IMR-90 (cell line): ENCODE measurements around the gene TTLL8. TPM values are rescaled to one million over a fixed set of nuclear protein-coding genes. Genes with fewer than 3 reads are reported as not detected.

Source experiments
- ATAC-seq: fragments of 200-7000 bp; cut with Tn5 transposase; 2 replicates; pipeline ENCODE4 v1.9.1; 2020; ENCODE audit warnings: low read depth, mild to moderate bottlenecking, moderate library complexity
- BruUV-seq: library from RNA; stranded (reverse); fragments of 400-500 nt; replicated peaks from 2 replicates; lab custom pipeline; 2021; lab: Mats Ljungman, UMichigan
- CTCF ChIA-PET: fragments of 300-600 bp; formaldehyde crosslinking; extraction: SDS; loops from one replicate; lab custom pipeline; 2021; ENCODE audit warnings: antibody characterized with exemption; lab: Yijun Ruan, JAX
- POLR2A ChIA-PET: fragments of 300-600 bp; sonication (Branson Sonifier 250); formaldehyde crosslinking; loops from one replicate; lab custom pipeline; 2022; ENCODE audit warnings: antibody characterized with exemption; ENCODE audit not compliant: unreplicated experiment; lab: Charles Lee
- DNase-seq: peaks from one replicate; pipeline ENCODE4 v3.0.0; 2013
- H2AFZ ChIP-seq: replicated peaks from 2 replicates; pipeline ENCODE3; 2013; ENCODE audit warnings: low read length, mild to moderate bottlenecking; ENCODE audit not compliant: poor library complexity
- H2AK5ac ChIP-seq: 2 replicates; pipeline ENCODE4 v1.6.1; 2013; ENCODE audit warnings: low read depth, low read length, inconsistent platforms
- H2AK9ac ChIP-seq: replicated peaks from 2 replicates; pipeline ENCODE3; 2013; ENCODE audit warnings: mild to moderate bottlenecking, low read depth, low read length, moderate library complexity; ENCODE audit not compliant: poor library complexity
- H2BK120ac ChIP-seq: 2 replicates; pipeline ENCODE4 v1.6.1; 2013; ENCODE audit warnings: low read depth, low read length, inconsistent platforms
- H2BK15ac ChIP-seq: 3 replicates; pipeline ENCODE4 v1.6.1; 2013; ENCODE audit warnings: low read depth, low read length, inconsistent platforms
- H2BK20ac ChIP-seq: 2 replicates; pipeline ENCODE4 v1.6.1; 2013; ENCODE audit warnings: low read depth, mild to moderate bottlenecking, inconsistent platforms, low read length, moderate library complexity
- H2BK5ac ChIP-seq: 2 replicates; pipeline ENCODE4 v1.6.1; 2013; ENCODE audit warnings: mild to moderate bottlenecking, low read depth, low read length, inconsistent platforms; ENCODE audit not compliant: poor library complexity, severe bottlenecking
- H3K14ac ChIP-seq: replicated peaks from 2 replicates; pipeline ENCODE4 v1.6.1; 2013; ENCODE audit warnings: low read depth, low read length, inconsistent platforms
- H3K18ac ChIP-seq: 2 replicates; pipeline ENCODE4 v1.6.1; 2013; ENCODE audit warnings: low read depth, low read length, control low read depth
- H3K23ac ChIP-seq: 2 replicates; pipeline ENCODE4 v1.6.1; 2013; ENCODE audit warnings: low read depth, low read length, inconsistent platforms
- H3K27ac ChIP-seq: 2 replicates; pipeline ENCODE4 v1.5.1; 2013; ENCODE audit warnings: mild to moderate bottlenecking, control low read depth, low read length; ENCODE audit not compliant: insufficient read depth
- H3K27me3 ChIP-seq: 2 replicates; pipeline ENCODE4 v1.6.1; 2013; ENCODE audit warnings: low read length; ENCODE audit not compliant: control insufficient read depth, insufficient read depth
- H3K36me3 ChIP-seq: 2 replicates; pipeline ENCODE4 v1.6.1; 2013; ENCODE audit warnings: low read length, mixed read lengths; ENCODE audit not compliant: control insufficient read depth, insufficient read depth
- H3K4ac ChIP-seq: 2 replicates; pipeline ENCODE4 v1.6.1; 2013; ENCODE audit warnings: low read depth, low read length, inconsistent platforms
- H3K4me1 ChIP-seq: 2 replicates; pipeline ENCODE4 v1.6.1; 2013; ENCODE audit warnings: low read length, mixed read lengths; ENCODE audit not compliant: control insufficient read depth, insufficient read depth
- H3K4me2 ChIP-seq: 2 replicates; pipeline ENCODE4 v1.6.1; 2013; ENCODE audit warnings: low read depth, mild to moderate bottlenecking, control low read depth, low read length, moderate library complexity
- H3K4me3 ChIP-seq: 2 replicates; pipeline ENCODE4 v1.5.1; 2013; ENCODE audit warnings: low read depth, mild to moderate bottlenecking, control low read depth, low read length, moderate library complexity; ENCODE audit not compliant: insufficient read depth
- H3K56ac ChIP-seq: 2 replicates; pipeline ENCODE4 v1.6.1; 2013; ENCODE audit warnings: low read length, inconsistent platforms; ENCODE audit not compliant: insufficient read depth; ENCODE audit errors: extremely low read depth
- H3K79me1 ChIP-seq, 2 experiments: 2 replicates each; pipeline ENCODE4 v1.6.1; 2013; ENCODE audit warnings: low read length in 2 of 2, inconsistent platforms in 1 of 2, low read depth in 1 of 2
- H3K9ac ChIP-seq: 2 replicates; pipeline ENCODE4 v1.6.1; 2013; ENCODE audit warnings: low read depth, low read length, control low read depth
- H3K9me1 ChIP-seq: 2 replicates; pipeline ENCODE4 v1.6.1; 2013; ENCODE audit warnings: low read length, inconsistent platforms; ENCODE audit not compliant: insufficient read depth
- H3K9me3 ChIP-seq: 2 replicates; pipeline ENCODE4 v1.6.1; 2013; ENCODE audit warnings: low read length; ENCODE audit not compliant: control insufficient read depth, insufficient read depth
- H4K20me1 ChIP-seq: 2 replicates; pipeline ENCODE4 v1.6.1; 2013; ENCODE audit warnings: low read length, inconsistent platforms; ENCODE audit not compliant: insufficient read depth
- H4K5ac ChIP-seq: 2 replicates; pipeline ENCODE4 v1.6.1; 2013; ENCODE audit warnings: mild to moderate bottlenecking, low read depth, low read length, control low read depth
- H4K8ac ChIP-seq, 2 experiments: 2 replicates each; pipeline ENCODE4 v1.6.1; 2013; ENCODE audit warnings: low read depth in 2 of 2, low read length in 2 of 2, control low read depth in 1 of 2, inconsistent platforms in 1 of 2
- H4K91ac ChIP-seq: 2 replicates; pipeline ENCODE4 v1.6.1; 2013; ENCODE audit warnings: low read depth, low read length, inconsistent platforms; ENCODE audit not compliant: insufficient read depth
- BHLHE40 ChIP-seq: fragments of 150-350 bp; IDR thresholded peaks from 2 replicates; pipeline ENCODE4 v1.6.1; 2016; ENCODE audit warnings: mild to moderate bottlenecking, low read depth, low read length
- CHD1 ChIP-seq: IDR thresholded peaks from 2 replicates; pipeline ENCODE4 v1.6.1; 2012; ENCODE audit warnings: low read depth, low read length, improper control_type of control experiment
- FOS ChIP-seq: fragments of 150-350 bp; IDR thresholded peaks from 2 replicates; pipeline ENCODE4 v1.6.1; 2016; ENCODE audit warnings: low read depth, low read length
- MAFK ChIP-seq: IDR thresholded peaks from 2 replicates; pipeline ENCODE4 v1.6.1; 2012; ENCODE audit warnings: low read depth, low read length, improper control_type of control experiment
- MAZ ChIP-seq: IDR thresholded peaks from 2 replicates; pipeline ENCODE4 v1.6.1; 2012; ENCODE audit warnings: low read depth, mild to moderate bottlenecking, low read length, improper control_type of control experiment, moderate library complexity, borderline replicate concordance
- MXI1 ChIP-seq: IDR thresholded peaks from 2 replicates; pipeline ENCODE4 v1.6.1; 2012; ENCODE audit warnings: low read depth, mild to moderate bottlenecking, low read length, moderate library complexity, borderline replicate concordance
- NFE2L2 ChIP-seq: fragments of 150-350 bp; IDR thresholded peaks from 2 replicates; pipeline ENCODE4 v1.6.1; 2016; ENCODE audit warnings: low read depth, mild to moderate bottlenecking, low read length
- POLR2A ChIP-seq: IDR thresholded peaks from 2 replicates; pipeline ENCODE4 v1.6.1; 2012; ENCODE audit warnings: mild to moderate bottlenecking, low read depth, low read length
- RCOR1 ChIP-seq: IDR thresholded peaks from 2 replicates; pipeline ENCODE4 v1.6.1; 2012; ENCODE audit warnings: mild to moderate bottlenecking, low read length, improper control_type of control experiment; ENCODE audit not compliant: insufficient replicate concordance
- RFX5 ChIP-seq: IDR thresholded peaks from 2 replicates; pipeline ENCODE4 v1.8.0; 2012; ENCODE audit warnings: low read depth, mild to moderate bottlenecking, low read length, moderate library complexity
- WGBS, 2 experiments: methylation state at CpG; one replicate each; pipeline versions ENCODE4 v1.1.5 to v1.1.7; 2013; ENCODE audit warnings: missing lambda C conversion rate in 2 of 2; ENCODE audit not compliant: insufficient read length in 1 of 2; ENCODE audit errors: extremely low coverage in 2 of 2; 5-methylcytosine and 5-hydroxymethylcytosine counted together
- dilution Hi-C: fragments of 300-500 bp; cut with HindIII; formaldehyde crosslinking; loops from one replicate; pipeline ENCODE4 v1.14.3; 2018; ENCODE audit warnings: low sequenced_read_pairs; ENCODE audit not compliant: unreplicated experiment
- in situ Hi-C: fragments of 300-500 bp; cut with MboI; formaldehyde crosslinking; loops from 3 replicates; pipeline ENCODE4 v1.14.3; 2019; ENCODE audit warnings: low sequenced_read_pairs, inconsistent platforms, mixed read lengths
- intact Hi-C: fragments of 100-400 bp; cut with micrococcal nuclease; formaldehyde crosslinking; loops from 2 replicates; pipeline ENCODE4 v1.10.0; 2022
- polyA plus RNA-seq, 3 experiments: library from polyadenylated mRNA; depleted of rRNA; stranded (reverse); fragments of >200 nt; gene quantifications; 2 replicates each; pipeline ENCODE4 v1.2.3, GENCODE V29; 2012; ENCODE audit warnings: low replicate concordance in 1 of 3
- total RNA-seq: library from RNA; depleted of rRNA; stranded (reverse); fragments of >200 nt; gene quantifications from 2 replicates; pipeline ENCODE4 v1.2.3, GENCODE V29; 2012
- TF ChIP-seq, protein P1 (sequence below): fragments of 150-350 bp; IDR thresholded peaks from 2 replicates; pipeline ENCODE4 v1.6.1; 2016; ENCODE audit warnings: low read depth, mild to moderate bottlenecking, low read length, moderate library complexity, borderline replicate concordance
- TF ChIP-seq, protein P2 (sequence below): conservative IDR thresholded peaks from 2 replicates; pipeline ENCODE4 v1.5.1; 2012; ENCODE audit warnings: mild to moderate bottlenecking, low read depth, low read length, improper control_type of control experiment
- TF ChIP-seq, protein P3 (sequence below): fragments of 150-350 bp; IDR thresholded peaks from 2 replicates; pipeline ENCODE4 v1.6.1; 2017; ENCODE audit warnings: mild to moderate bottlenecking, antibody characterized with exemption, low read length, low read depth

Gene TTLL8
- total and polyA plus RNA-seq, 2 of the 4 experiments (the other 2 are of a cell fraction), result not detected

DNA sequence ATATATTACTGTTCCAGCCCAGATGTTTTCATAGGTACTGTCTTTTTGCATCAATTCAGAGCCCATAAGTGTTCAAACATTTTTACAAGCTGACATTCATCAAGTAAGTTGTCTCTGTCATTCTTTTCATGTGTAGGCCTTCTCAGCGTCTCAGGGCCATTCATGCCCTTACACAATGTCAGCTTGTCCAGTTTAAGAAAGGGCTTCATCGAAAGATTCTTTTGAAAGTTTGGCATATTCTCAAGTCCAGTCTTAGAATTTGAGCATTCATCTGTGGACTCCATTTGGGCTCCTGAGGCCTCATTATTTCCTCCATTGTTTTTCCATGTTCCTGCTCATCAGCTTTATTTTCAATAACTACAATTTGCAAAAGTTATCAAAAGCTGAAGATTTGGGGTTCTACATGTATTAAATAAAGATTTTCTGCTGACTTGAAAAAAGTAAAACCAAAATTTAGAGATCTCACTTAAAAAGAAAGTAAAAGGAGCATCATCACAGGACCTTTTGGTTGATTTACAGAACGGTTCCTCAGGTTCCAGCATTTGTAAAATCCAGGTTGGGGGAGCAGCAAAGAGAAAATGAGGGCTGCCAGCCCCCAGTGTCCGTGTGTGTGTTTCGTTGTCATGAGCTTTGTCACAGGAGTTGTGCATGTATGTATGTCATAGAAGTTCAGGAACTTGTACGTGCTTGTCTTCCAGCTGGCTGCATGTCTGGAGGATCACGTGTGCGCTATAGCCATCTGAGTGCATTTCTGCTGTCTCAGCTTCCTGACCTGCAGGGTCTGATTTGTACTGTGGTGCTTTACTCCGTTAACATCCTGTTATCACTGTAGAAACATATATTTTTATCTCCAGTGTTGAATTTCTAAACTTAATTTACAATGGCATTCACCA lies 47.4 kb upstream of the TTLL8 start:
- peak overlapping the region; percentile 91 for H2AK9ac ChIP-seq
- peaks cover 5% of the 10 kb centered on the region for H3K27me3 ChIP-seq
- H3K23ac ChIP-seq, result peak overlapping the region; percentile 76; the same call in 1 of the 2 replicates
- peak overlapping the region; percentile 50; the same call in 1 of the 2 replicates for H2BK20ac ChIP-seq
- peak; percentile 64 for DNase-seq
- no peak overlapping the region for H3K56ac ChIP-seq
- no peaks in the 10 kb centered on the region for H4K20me1 ChIP-seq
- no peaks in the 10 kb centered on the region for H3K9me3 ChIP-seq
- no peak overlapping the region for H3K4me3 ChIP-seq
- peak overlapping the region; percentile 77 for H3K4me2 ChIP-seq
- in situ Hi-C loops, result no loop called here
- peak overlapping the region; percentile 76 for H3K4ac ChIP-seq
- WGBS, 2 experiments, result 36% methylated on average over 6 of the region's 9 CpGs; no CpG with 5 or more reads in 1 of the 2 experiments
- ATAC-seq, result peak; percentile 88
- H2BK15ac ChIP-seq, result no peak overlapping the region; the same call in 2 of the 3 replicates
- H2BK120ac ChIP-seq, result peak overlapping the region; percentile 83
- no peaks in the 10 kb centered on the region; the same call in 1 of the 2 replicates for H3K4me1 ChIP-seq
- peak overlapping the region; percentile 69 for H3K18ac ChIP-seq
- peak overlapping the region; percentile 82 for H4K5ac ChIP-seq
- no peak overlapping the region for H2AK5ac ChIP-seq
- intact Hi-C loops, result no loop called here
- H2BK5ac ChIP-seq, result no peak overlapping the region
- H3K27ac ChIP-seq, result peak overlapping the region; percentile 22; the same call in 1 of the 2 replicates
- H3K9ac ChIP-seq, result 0 out of 2 replicates have a peak overlapping the region, but pooled peaks have one; percentile 26
- H2AFZ ChIP-seq, result peak overlapping the region; percentile 93
- ChIA-PET CTCF (interaction anchor here (1.5 kb wide), 1 partner anchor 12 kb away, joined by 4 read pairs; no protein-coding TSS in a partner anchor), POLR2A (no interaction called here)
- dilution Hi-C loops, result no loop called here
- H4K8ac ChIP-seq, result peak overlapping the region in 1 of 2 experiments; percentile 94; a peak in 3 of 4 replicates
- H4K91ac ChIP-seq, result peak overlapping the region; percentile 76; the same call in 1 of the 2 replicates
- H3K9me1 ChIP-seq, result no peaks in the 10 kb centered on the region
- peak overlapping the region; percentile 87 for H3K14ac ChIP-seq
- BruUV-seq, result no TSS peak
- no peaks in the 10 kb centered on the region for H3K36me3 ChIP-seq
- H3K79me1 ChIP-seq, result no peaks in the 10 kb centered on the region
- TF ChIP-seq NFE2L2 (no peak), MAFK (peak; percentile 75), MXI1 (no peak), FOS (no peak), MAZ (no peak), RCOR1 (no peak), CHD1 (no peak), BHLHE40 (no peak), RFX5 (no peak), POLR2A (no peak)
- TF ChIP-seq, protein P1, sequence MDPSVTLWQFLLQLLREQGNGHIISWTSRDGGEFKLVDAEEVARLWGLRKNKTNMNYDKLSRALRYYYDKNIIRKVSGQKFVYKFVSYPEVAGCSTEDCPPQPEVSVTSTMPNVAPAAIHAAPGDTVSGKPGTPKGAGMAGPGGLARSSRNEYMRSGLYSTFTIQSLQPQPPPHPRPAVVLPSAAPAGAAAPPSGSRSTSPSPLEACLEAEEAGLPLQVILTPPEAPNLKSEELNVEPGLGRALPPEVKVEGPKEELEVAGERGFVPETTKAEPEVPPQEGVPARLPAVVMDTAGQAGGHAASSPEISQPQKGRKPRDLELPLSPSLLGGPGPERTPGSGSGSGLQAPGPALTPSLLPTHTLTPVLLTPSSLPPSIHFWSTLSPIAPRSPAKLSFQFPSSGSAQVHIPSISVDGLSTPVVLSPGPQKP, result no peak
- TF ChIP-seq, protein P2, sequence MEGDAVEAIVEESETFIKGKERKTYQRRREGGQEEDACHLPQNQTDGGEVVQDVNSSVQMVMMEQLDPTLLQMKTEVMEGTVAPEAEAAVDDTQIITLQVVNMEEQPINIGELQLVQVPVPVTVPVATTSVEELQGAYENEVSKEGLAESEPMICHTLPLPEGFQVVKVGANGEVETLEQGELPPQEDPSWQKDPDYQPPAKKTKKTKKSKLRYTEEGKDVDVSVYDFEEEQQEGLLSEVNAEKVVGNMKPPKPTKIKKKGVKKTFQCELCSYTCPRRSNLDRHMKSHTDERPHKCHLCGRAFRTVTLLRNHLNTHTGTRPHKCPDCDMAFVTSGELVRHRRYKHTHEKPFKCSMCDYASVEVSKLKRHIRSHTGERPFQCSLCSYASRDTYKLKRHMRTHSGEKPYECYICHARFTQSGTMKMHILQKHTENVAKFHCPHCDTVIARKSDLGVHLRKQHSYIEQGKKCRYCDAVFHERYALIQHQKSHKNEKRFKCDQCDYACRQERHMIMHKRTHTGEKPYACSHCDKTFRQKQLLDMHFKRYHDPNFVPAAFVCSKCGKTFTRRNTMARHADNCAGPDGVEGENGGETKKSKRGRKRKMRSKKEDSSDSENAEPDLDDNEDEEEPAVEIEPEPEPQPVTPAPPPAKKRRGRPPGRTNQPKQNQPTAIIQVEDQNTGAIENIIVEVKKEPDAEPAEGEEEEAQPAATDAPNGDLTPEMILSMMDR, result no peak
- TF ChIP-seq, protein P3, sequence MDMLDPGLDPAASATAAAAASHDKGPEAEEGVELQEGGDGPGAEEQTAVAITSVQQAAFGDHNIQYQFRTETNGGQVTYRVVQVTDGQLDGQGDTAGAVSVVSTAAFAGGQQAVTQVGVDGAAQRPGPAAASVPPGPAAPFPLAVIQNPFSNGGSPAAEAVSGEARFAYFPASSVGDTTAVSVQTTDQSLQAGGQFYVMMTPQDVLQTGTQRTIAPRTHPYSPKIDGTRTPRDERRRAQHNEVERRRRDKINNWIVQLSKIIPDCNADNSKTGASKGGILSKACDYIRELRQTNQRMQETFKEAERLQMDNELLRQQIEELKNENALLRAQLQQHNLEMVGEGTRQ, result peak; percentile 84
